ENCODE results near the gene GLIPR2.
A peak's percentile ranks its signal among the peaks of the same experiment; 100 is the strongest.
"Not testable (repeated sequence)": the region's sequence is repeated elsewhere in the genome, so short reads cannot be mapped to it uniquely, and the experiment has no call there.

Gene GLIPR2

DNA sequence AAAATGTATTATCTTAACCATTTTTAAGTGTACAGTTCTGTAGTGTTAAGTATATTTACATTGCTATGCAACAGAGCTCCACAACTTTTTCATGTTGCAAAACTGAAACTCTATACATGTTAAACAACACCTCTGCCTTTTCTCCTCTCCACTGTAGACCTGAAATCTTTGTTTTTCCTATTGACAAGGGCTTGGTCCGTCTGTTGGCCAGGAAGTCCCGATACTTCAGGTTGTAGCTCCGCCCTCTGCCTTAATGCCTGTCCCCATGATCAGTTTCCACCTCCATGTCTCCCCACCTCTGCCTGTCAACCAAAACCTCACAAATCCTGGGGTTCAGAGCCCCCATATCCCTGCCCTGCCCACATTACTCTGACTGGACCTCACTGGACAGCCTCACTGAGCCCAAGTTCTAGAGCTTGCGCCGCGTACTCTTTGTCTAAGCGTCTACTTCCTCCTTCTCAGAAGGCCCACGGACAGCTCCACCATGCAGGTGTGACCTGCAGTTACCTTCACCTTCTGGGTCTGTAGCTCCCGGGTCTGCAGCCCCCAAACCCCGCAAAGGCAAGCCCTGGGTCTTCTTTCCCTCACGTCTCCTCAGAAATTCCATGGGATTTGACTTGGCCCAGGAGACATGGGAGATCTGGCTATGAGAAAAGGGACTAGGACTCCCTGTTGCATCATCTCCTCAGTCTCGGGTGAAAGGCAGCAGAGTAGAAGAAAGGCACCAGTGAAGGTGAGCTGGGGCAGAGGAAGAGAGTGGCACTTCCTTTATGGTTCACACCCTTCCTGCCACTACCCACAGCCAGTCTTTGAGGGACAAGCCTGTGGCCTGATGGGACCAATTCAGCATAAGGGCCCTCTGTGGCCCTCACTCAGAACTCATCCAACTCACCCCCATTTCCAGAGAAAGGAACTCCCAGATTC is 8.0 kb downstream of the GLIPR2 start:
- DNase-seq (ENCODE audit: low read depth) = no peak

GRCh38 chr9:36145970-36146369 is 9.4 kb downstream of the GLIPR2 start:
- DNase-seq (ENCODE audit: low read depth) = no peak

GRCh38 chr9:36146651-36147050 is 10.1 kb downstream of the GLIPR2 start:
- DNase-seq (ENCODE audit: low read depth) = no peak

DNA sequence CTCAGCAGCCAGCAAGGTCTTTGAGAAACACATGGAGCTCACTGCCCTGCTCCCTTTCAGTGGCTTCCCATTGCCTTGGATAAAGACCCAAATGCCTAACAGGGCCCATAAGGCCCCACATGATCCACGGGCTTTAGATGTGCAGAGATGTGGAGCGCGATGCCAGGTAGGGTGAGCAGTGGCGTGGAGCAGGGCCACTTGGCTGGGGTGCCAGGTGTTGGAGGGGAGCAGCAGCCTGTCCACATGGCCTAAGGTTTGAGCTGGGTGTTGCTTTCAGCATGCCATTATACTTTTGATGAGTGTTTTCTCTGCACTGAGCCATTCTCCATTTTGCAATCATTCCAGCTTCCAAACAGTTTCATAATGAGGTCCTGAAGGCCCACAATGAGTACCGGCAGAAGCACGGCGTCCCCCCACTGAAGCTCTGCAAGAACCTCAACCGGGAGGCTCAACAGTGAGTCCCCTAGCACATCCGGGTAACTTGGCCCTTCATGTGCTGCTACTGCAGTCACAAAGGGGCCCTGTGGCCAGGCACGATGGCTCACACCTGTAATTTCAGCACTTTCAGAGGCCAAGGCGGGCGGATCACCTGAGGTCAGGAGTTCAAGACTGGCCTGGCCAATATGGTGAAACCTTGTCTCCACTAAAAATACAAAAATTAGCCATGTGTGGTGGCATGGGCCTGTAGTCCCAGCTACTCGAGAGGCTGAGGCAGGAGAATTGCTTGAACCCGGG is 11.1 kb downstream of the GLIPR2 start:
- DNase-seq (ENCODE audit: low read depth) = no peak

- DNase-seq (ENCODE audit: low read depth) = peak; percentile 61
Measured at GRCh38 chr9:36148311-36149051, 11.9 kb downstream of the GLIPR2 start.

DNA sequence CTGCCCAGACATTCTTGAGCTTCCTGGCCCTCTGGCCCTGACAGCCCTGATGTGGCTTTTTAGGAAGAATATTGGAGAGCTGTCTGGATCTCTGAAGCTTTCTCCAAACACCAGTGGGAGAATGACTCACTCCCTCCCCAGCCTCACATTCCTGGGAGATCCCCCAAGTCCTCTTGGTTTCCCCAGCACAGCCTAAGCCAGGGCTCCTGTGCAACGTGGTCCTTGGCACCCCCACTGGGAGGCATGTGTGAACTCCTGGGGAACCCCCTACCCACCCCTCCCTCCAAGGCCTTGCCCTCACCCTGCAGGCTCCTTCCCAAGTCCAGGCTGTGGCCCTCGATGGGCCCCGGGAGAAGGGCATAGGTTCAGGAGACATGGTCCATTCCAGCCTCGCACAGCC is 12.7 kb downstream of the GLIPR2 start:
- no peak for DNase-seq (ENCODE audit: low read depth)

DNA sequence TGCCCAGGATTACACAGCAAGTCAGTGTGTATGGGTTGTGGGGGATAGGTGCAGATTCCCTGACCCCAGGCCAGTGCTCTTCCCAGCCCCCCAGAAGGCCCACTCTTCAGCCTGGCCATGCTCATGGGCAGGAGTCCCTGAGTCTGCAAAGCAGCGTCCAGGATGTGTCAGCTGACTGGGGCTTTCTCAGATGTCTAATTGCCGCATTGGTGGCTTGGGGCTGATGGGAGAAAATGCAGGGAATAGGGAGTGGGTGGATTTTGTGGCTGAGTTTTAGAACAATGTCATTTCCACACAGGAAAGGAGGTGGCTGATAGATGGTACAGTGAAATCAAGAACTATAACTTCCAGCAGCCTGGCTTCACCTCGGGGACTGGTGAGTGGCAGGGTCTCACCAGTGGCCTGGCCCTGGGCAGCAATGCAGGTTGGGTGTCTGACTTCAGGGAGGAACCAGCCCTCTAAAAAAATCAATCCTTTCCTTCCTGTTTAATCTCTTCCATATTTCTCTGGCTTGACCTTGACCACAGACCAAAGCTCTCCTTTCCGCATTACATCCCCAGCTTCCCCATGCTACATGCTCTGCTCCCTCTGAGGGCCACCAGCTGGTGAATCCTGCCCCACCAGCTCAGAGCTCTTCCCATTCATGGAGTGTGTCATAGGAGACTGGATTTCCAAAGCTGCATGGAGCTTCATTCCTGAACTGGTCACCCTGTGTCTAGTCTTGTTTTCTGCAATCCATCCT is 14.2 kb downstream of the GLIPR2 start:
- no peak for DNase-seq (ENCODE audit: low read depth)

- DNase-seq (ENCODE audit: low read depth) = peak; percentile 80
Measured at GRCh38 chr9:36151316-36152210, 15.0 kb downstream of the GLIPR2 start.

GRCh38 chr9:36152741-36153438 is 16.4 kb downstream of the GLIPR2 start:
- no peak for DNase-seq (ENCODE audit: low read depth)

DNA sequence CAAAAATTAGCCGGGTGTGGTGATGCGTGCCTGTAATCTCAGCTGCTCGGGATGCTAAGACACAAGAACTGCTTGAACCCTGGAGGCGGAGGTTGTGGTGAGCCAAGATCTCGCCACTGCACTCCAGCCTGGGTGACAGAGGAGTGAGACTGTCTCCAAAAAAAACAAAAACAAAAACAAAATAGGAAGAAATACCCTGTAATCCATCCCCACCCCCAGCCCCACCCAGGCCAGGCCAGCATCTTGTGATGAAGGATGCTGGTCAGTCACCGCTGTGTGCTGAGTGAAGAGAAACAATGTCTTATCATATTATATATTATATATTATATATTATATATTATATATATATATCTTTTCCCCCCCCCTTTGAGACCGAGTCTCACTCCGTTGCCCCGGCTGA is 17.2 kb downstream of the GLIPR2 start:
- DNase-seq (ENCODE audit: low read depth) = no peak

DNA sequence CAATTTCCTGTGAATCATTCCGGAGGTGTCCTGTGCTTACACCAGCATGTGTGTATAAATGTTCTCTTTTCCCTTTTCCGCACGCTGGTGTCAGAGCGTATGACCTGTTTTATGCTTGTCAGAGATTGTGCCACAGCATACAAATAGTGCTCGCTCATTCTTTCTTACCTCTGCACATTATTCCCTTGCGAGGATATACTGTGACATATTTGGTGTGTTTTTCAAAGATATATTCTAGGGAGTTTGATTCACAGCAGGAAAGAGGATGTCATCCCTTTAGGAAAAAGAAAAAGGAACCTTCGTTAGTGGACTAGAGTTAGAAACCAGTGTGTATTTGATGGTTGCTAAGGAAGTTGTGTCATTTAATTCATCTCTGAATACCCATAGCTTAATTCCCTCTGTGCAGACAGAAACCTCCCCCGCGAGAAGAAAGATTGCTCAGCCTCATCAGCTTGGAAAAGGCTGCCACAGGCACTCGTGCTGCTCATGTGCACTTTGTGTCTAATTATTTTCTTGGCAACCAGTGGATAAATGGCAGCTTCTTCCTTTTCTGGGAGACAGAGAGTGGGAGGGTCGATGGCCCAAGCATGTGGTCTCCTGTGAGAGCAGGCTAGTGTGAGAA is 17.9 kb downstream of the GLIPR2 start:
- DNase-seq (ENCODE audit: low read depth) = no peak

DNA sequence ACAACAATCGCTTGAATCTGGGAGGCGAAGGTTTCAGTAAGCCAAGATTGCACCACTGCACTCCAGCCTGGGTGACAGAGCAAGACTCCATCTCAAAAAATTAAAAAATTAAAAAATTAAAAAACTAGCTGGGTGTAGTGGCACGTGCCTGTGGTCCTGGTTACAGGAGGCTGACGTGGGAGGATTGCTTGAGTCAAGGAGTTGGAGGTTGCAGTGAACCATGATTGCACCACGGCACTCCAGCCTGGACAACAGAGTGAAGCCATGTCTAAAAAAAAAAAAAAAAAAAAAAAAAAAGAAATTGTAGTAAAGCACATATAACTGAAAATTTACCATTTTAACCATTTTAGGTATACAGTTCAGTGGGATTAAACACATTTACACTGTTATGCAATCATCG is 19.6 kb downstream of the GLIPR2 start:
- DNase-seq (ENCODE audit: low read depth) = no peak

DNA sequence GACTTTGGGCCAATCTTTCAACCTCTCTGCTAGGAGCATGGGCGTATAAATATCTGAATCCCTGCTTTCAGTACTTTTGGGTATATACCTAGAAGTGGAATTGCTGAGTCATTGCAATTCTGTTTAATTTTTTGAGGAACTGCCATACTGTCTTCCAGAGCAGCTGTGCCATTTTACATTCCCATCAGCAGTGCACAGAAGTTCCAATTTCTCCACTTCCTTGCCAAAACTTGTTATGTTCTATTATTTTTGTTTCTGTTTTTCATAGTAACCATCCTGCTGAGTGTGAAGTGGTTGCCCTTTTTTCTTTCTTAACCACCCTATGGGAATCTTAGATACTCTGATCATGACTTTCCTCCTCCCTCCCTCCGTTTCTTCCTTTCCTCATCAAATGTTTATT is 21.6 kb downstream of the GLIPR2 start:
- no peak for DNase-seq (ENCODE audit: low read depth)

DNA sequence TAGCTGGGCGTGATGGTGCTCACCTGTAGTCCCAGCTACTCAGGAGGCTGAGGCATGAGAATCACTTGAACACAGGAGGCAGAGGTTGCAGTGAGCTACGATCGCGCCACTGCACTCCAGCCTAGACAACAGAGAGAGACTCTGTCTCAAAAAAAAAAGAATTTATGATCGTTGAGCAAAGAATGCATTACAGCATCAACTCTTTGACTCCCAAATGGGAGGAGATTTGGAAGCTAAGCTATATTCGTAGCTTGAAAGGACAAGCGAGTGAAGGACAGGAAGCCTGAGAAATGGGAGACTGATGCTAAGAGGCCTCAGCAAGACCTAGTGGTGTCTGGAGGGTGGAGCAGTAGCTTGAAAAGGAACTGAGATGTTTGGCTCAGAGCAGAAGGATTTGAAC is 22.4 kb downstream of the GLIPR2 start:
- no peak for DNase-seq (ENCODE audit: low read depth)

GRCh38 chr9:36159509-36159908 is 23.0 kb downstream of the GLIPR2 start:
- DNase-seq (ENCODE audit: low read depth) = not testable (repeated sequence)

- not testable (repeated sequence) for DNase-seq (ENCODE audit: low read depth)
Measured at GRCh38 chr9:36160126-36160525, 23.6 kb downstream of the GLIPR2 start.

GRCh38 chr9:36161187-36161586 is 24.7 kb downstream of the GLIPR2 start:
- no peak for DNase-seq (ENCODE audit: low read depth)

DNA sequence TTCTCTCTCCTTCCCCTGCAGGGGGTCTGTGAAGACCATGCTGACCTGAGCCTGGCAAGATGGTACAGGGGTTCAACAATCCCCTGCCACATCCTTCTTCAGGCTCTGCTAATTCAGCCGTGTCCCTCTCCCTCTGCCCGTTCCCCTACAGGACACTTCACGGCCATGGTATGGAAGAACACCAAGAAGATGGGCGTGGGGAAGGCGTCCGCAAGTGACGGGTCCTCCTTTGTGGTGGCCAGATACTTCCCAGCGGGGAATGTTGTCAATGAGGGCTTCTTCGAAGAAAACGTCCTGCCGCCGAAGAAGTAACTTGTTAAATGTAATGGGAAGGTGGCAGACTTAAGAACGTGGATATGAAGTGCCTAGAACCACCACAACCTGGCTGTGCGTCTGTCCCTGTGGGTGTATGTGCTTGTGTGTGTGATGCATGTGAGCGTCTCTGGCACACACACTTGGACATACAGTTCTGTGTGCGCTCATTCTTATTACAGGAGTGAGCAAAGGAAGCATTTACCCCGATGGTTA is 25.7 kb downstream of the GLIPR2 start:
- DNase-seq (ENCODE audit: low read depth) = no peak

DNA sequence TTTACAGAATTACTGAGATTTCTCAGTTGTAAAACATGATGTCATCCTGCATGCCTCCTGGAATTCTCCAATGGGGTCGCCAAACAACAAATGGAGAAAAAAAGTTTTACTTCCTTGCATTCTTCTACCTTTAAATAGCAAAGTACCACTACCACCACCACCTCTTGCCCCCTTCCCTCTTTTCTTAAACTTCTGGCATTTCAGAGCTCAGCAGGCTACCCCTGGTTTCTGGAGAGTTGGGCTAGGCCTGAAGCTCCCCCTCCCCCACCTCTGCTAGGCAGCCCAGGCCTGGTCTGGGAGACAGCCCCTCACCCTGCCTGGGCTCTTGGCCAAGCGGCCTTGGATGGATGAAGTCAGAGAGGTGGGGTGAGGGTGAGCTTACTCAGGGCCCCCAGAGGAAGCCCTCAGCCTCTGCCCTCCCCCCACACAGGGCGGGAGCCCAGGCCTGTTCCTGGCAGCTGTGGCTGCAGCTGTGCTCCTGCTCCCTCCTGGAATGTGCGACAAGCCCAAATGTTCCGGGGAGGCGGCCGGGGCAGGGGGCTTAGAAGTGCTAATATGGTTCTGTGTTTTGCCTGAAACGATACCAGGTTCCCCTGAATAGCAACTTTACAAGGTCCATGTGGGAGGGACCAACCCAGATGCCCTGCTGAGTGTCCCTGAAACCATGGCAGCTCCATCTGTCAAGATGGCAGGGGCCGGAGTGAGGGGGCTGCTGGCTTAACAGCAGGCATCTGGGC is 26.7 kb downstream of the GLIPR2 start:
- no peak for DNase-seq (ENCODE audit: low read depth)
